ENCODE results near the gene RAB22A. TPM values are rescaled to one million over a fixed set of nuclear protein-coding genes. Genes with fewer than 3 reads are reported as not detected.

Gene RAB22A
- total RNA-seq, 3 donors from 2014 or later (not counting 1 experiment from before 2014, with no cell fraction given): 19.6 to 29.8 (median 28.6) TPM

- peaks cover 36% of the 10 kb centered on the region for H3K36me3 Mint-ChIP-seq
- ATAC-seq (no peak), DNase-seq (no peak)
- H3K4me1 Mint-ChIP-seq: no peaks in the 10 kb centered on the region
- no peak for TF ChIP-seq CTCF (IDR thresholded peaks at IDR 0.05)
- H3K4me3 Mint-ChIP-seq: no peak overlapping the region
- 95% methylated on average over 8 of the region's 9 CpGs for WGBS (ENCODE audit: insufficient coverage)
- H3K4me3 ChIP-seq (ENCODE audit: low read length): no peak overlapping the region
- intact Hi-C loops (cut with micrococcal nuclease): no loop called here
- no peaks in the 10 kb centered on the region for H3K9me3 Mint-ChIP-seq
- peaks cover 54% of the 10 kb centered on the region for H3K36me3 ChIP-seq (ENCODE audit: control insufficient read depth, insufficient read depth, low read length)
- no peak overlapping the region for H3K27ac ChIP-seq (ENCODE audit: low read length)
- H3K4me1 ChIP-seq (ENCODE audit: control insufficient read depth, insufficient read depth, low read length): no peaks in the 10 kb centered on the region
- H3K9me3 ChIP-seq (ENCODE audit: control insufficient read depth, insufficient read depth, low read length): no peaks in the 10 kb centered on the region
- no peaks in the 10 kb centered on the region for H3K27me3 ChIP-seq (ENCODE audit: control insufficient read depth, insufficient read depth, low read length)
- no peak overlapping the region for H3K27ac Mint-ChIP-seq
- no peaks in the 10 kb centered on the region for H3K27me3 Mint-ChIP-seq (ENCODE audit: low read depth in 2 of 2)
These were observed 52.1 kb downstream of the RAB22A start for GRCh38 chr20:58361481-58362205.

GRCh38 chr20:58362206-58362516 lies 52.6 kb downstream of the RAB22A start:
- no CpG with 5 or more reads among the region's 1 CpG for WGBS (ENCODE audit: insufficient coverage)
- TF ChIP-seq CTCF (IDR thresholded peaks at IDR 0.05): no peak
- H3K36me3 Mint-ChIP-seq: peaks cover 36% of the 10 kb centered on the region
- H3K27ac Mint-ChIP-seq: no peak overlapping the region
- H3K4me1 Mint-ChIP-seq: no peaks in the 10 kb centered on the region
- DNase-seq: no peak
- Histone ChIP-seq H3K4me3 (ENCODE audit: low read length) (no peak overlapping the region), H3K27ac (ENCODE audit: low read length) (no peak overlapping the region), H3K36me3 (ENCODE audit: control insufficient read depth, insufficient read depth, low read length) (peaks cover 50% of the 10 kb centered on the region), H3K9me3 (ENCODE audit: control insufficient read depth, insufficient read depth, low read length) (no peaks in the 10 kb centered on the region), H3K27me3 (ENCODE audit: control insufficient read depth, insufficient read depth, low read length) (no peaks in the 10 kb centered on the region), H3K4me1 (ENCODE audit: control insufficient read depth, insufficient read depth, low read length) (no peaks in the 10 kb centered on the region)
- no peak overlapping the region for H3K4me3 Mint-ChIP-seq
- no peaks in the 10 kb centered on the region for H3K27me3 Mint-ChIP-seq (ENCODE audit: low read depth in 2 of 2)
- H3K9me3 Mint-ChIP-seq: no peaks in the 10 kb centered on the region
- intact Hi-C loops (cut with micrococcal nuclease): no loop called here
- no peak for ATAC-seq

GRCh38 chr20:58362970-58363369 lies 53.5 kb downstream of the RAB22A start:
- no peaks in the 10 kb centered on the region for H3K4me1 ChIP-seq (ENCODE audit: control insufficient read depth, insufficient read depth, low read length)
- H3K36me3 ChIP-seq (ENCODE audit: control insufficient read depth, insufficient read depth, low read length): peaks cover 49% of the 10 kb centered on the region
- intact Hi-C loops (cut with micrococcal nuclease): no loop called here
- Mint-ChIP-seq H3K4me3 (no peak overlapping the region), H3K27ac (peak overlapping the region in 1 of 2 donors; percentile 20), H3K9me3 (no peaks in the 10 kb centered on the region), H3K4me1 (no peaks in the 10 kb centered on the region), H3K36me3 (peaks cover 36% of the 10 kb centered on the region), H3K27me3 (ENCODE audit: low read depth in 2 of 2) (no peaks in the 10 kb centered on the region)
- no peak for ATAC-seq
- no peak for TF ChIP-seq CTCF (IDR thresholded peaks at IDR 0.05)
- no peak overlapping the region for H3K27ac ChIP-seq (ENCODE audit: low read length)
- DNase-seq: no peak
- 100% methylated on average over 2 of the region's 4 CpGs for WGBS (ENCODE audit: insufficient coverage)
- no peaks in the 10 kb centered on the region for H3K27me3 ChIP-seq (ENCODE audit: control insufficient read depth, insufficient read depth, low read length)
- H3K4me3 ChIP-seq (ENCODE audit: low read length): no peak overlapping the region
- H3K9me3 ChIP-seq (ENCODE audit: control insufficient read depth, insufficient read depth, low read length): no peaks in the 10 kb centered on the region

GRCh38 chr20:58366866-58367265 lies 57.4 kb downstream of the RAB22A start:
- H3K9me3 Mint-ChIP-seq: no peaks in the 10 kb centered on the region
- H3K36me3 ChIP-seq (ENCODE audit: control insufficient read depth, insufficient read depth, low read length): peaks cover 26% of the 10 kb centered on the region

More at GRCh38 chr20:58366866-58367265, 57.4 kb downstream of the RAB22A start:
- Histone ChIP-seq H3K9me3 (ENCODE audit: control insufficient read depth, insufficient read depth, low read length) (no peaks in the 10 kb centered on the region), H3K27me3 (ENCODE audit: control insufficient read depth, insufficient read depth, low read length) (no peaks in the 10 kb centered on the region), H3K4me1 (ENCODE audit: control insufficient read depth, insufficient read depth, low read length) (no peaks in the 10 kb centered on the region), H3K4me3 (ENCODE audit: low read length) (no peak overlapping the region), H3K27ac (ENCODE audit: low read length) (no peak overlapping the region)
- DNase-seq (no peak), ATAC-seq (no peak)
- intact Hi-C loops (cut with micrococcal nuclease): no loop called here
- H3K27me3 Mint-ChIP-seq (ENCODE audit: low read depth in 2 of 2): no peaks in the 10 kb centered on the region
- H3K4me3 Mint-ChIP-seq: no peak overlapping the region
- no peaks in the 10 kb centered on the region for H3K4me1 Mint-ChIP-seq
- H3K27ac Mint-ChIP-seq: no peak overlapping the region
- 100% methylated on average over 2 of the region's 3 CpGs for WGBS (ENCODE audit: insufficient coverage)
- H3K36me3 Mint-ChIP-seq: peaks cover 23% of the 10 kb centered on the region
- TF ChIP-seq CTCF (IDR thresholded peaks at IDR 0.05): no peak

Data from natural killer cell (primary cell).